Natural killer cell treated with Interleukin-12 subunit alpha and Interleukin-12 subunit beta and Interleukin-15 and Interleukin-18, amount 100 ng/mL, for 72 hours (primary cell): ENCODE measurements around the gene OR13J1. TPM values are rescaled to one million over a fixed set of nuclear protein-coding genes. Genes with fewer than 3 reads are reported as not detected.
"Not testable (repeated sequence)": the region's sequence is repeated elsewhere in the genome, so short reads cannot be mapped to it uniquely, and the experiment has no call there.

Experiments used
- ATAC-seq, 2 donors: fragments of 150-1000 bp; cut with Tn5 transposase in 1 of 2; sonication (Bioruptor Pico), chemical (Tn5 transposase) in 1 of 2; 2 replicates each; pipeline ENCODE4 v1.10.0; 2021
- DNase-seq: peaks from one replicate; pipeline ENCODE4 v3.0.0; 2022; ENCODE audit warnings: low spot score
- H3K27ac Mint-ChIP-seq, 2 donors: 1 replicate in 1 of 2; 2 replicates in 1 of 2; pipeline ENCODE4 v1.8.0; 2022; ENCODE audit warnings: mixed read lengths in 2 of 2, mild to moderate bottlenecking in 1 of 2, moderate library complexity in 1 of 2
- H3K27me3 Mint-ChIP-seq, 2 donors: 1 replicate in 1 of 2; 2 replicates in 1 of 2; pipeline ENCODE4 v1.8.0; 2022; ENCODE audit warnings: mixed read lengths in 2 of 2
- H3K36me3 Mint-ChIP-seq: one replicate; pipeline ENCODE4 v1.8.0; 2022; ENCODE audit warnings: mixed read lengths
- H3K4me1 Mint-ChIP-seq, 2 donors: 1 replicate in 1 of 2; 2 replicates in 1 of 2; pipeline ENCODE4 v1.8.0; 2022; ENCODE audit warnings: low read depth in 2 of 2, mixed read lengths in 2 of 2, mild to moderate bottlenecking in 1 of 2
- H3K4me3 Mint-ChIP-seq: one replicate; pipeline ENCODE4 v1.8.0; 2022; ENCODE audit warnings: mixed read lengths
- H3K9me3 Mint-ChIP-seq: 2 replicates; pipeline ENCODE4 v1.8.0; 2022; ENCODE audit warnings: mixed read lengths
- total RNA-seq, 2 donors: library from RNA; stranded (reverse); gene quantifications; one replicate each; pipeline ENCODE4 v1.2.3, GENCODE V29; 2022

OR13J1 gene
- total RNA-seq, 2 donors from 2014 or later, result not detected

DNA sequence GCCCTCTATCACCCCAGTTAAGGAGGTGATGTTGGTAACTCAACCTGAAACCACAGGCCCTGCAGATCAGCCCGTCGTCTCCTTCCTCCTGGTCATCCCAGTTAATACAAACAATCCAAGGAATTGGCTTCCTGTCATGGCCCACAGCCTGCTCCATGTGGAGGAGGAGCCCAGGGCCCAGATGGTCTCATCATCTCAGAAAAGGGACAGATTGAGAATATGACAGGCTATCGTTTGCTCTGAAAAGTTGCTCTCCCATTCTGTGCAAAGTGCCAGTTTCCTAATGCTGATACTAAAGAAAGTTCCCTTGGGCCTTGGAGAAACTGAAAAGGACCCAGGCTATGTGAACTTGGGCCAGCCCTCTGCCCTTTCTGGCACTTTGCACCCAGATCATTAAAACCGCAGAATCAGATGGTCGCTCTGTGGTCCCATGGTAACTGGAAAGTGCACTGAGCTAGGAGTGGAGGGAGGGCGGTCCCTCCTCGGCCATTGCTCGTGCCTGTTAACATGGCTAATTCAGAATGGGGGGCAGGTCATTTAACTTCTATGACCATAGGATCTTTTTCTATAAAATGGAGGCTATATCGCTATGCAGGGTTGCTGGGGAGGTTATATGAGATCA lies 38.4 kb upstream of the OR13J1 start:
- Mint-ChIP-seq H3K27ac (no peak overlapping the region), H3K9me3 (no peaks in the 10 kb centered on the region), H3K27me3 (no peaks in the 10 kb centered on the region), H3K36me3 (no peaks in the 10 kb centered on the region), H3K4me1 (peaks cover 4 to 7% of the 10 kb centered on the region in 2 donors), H3K4me3 (no peak overlapping the region)
- ATAC-seq (no peak), DNase-seq (no peak)

DNA sequence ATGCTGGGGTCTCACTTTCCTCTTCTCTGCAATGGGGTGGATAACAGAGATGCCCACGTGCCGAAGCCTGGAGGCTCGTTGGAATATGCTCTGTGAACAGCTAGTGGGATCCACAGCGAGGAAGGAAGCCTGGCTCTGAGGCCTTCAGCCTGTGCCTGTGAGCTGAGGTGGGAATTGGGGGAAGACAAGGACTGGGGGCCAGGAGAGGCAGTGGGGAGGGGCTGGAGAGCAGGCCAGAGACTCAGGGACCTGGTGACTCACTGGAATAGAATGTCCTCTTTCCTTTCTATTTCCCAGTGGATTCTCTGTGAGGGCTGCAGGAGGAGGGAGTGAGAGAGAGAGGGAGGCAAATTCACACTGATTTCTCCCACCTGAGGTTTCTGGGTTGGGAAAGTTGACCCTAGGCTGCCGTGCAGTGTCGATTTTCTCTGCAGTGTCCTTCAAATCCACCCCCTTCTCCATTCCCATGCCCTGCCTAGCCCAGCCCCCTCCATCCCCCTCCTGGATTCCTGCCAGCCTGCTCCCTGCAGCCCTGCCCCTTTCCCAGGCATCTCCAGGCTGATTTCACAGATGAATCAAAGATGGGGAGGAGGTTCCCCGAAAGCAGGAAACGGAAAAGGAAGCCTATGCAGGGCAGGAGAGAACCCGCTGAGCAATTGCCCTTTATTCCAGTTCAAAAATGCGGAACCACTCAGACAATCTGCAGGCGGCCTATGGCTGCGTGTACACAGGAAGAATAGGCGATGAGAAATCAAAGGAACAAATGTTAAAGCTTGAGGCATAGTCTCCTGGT lies 37.7 kb upstream of the OR13J1 start:
- H3K27ac Mint-ChIP-seq, result no peak overlapping the region
- H3K4me3 Mint-ChIP-seq, result no peak overlapping the region

GRCh38 chr9:35906923-35907699 lies 36.9 kb upstream of the OR13J1 start:
- ATAC-seq (no peak), DNase-seq (no peak)
- no peaks in the 10 kb centered on the region for H3K36me3 Mint-ChIP-seq
- H3K9me3 Mint-ChIP-seq, result no peaks in the 10 kb centered on the region
- no peak overlapping the region for H3K4me3 Mint-ChIP-seq
- no peak overlapping the region for H3K27ac Mint-ChIP-seq
- H3K27me3 Mint-ChIP-seq, result peaks cover 0 to 5% of the 10 kb centered on the region in 2 donors
- H3K4me1 Mint-ChIP-seq, result peaks cover 4 to 7% of the 10 kb centered on the region in 2 donors

More for the DNA sequence above, 37.7 kb upstream of the OR13J1 start:
- DNase-seq (no peak), ATAC-seq (no peak)
- Mint-ChIP-seq H3K9me3 (no peaks in the 10 kb centered on the region), H3K36me3 (no peaks in the 10 kb centered on the region), H3K27me3 (peaks cover 0 to 1% of the 10 kb centered on the region in 2 donors), H3K4me1 (peaks cover 4 to 7% of the 10 kb centered on the region in 2 donors)

DNA sequence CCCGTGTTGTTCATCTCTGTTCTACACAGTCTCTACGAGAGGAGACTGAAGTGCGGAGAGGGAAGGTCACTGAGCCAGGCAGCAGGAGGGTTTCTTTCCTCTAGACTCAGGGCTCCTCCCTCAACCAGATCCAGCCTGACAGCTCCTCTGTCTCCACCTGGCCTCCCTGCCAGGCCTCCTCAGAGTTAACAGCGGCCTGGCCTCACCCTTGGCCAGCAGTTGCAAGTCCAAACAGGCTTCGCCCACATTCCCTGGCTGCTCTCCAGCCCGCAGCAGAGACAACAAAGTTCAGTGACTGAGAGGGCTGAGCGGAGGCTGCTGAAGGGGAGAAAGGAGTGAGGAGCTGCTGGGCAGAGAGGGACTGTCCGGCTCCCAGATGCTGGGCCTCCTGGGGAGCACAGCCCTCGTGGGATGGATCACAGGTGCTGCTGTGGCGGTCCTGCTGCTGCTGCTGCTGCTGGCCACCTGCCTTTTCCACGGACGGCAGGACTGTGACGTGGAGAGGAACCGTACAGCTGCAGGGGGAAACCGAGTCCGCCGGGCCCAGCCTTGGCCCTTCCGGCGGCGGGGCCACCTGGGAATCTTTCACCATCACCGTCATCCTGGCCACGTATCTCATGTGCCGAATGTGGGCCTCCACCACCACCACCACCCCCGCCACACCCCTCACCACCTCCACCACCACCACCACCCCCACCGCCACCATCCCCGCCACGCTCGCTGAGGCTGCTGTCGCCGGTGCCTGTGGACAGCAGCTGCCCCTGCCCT lies 35.9 kb upstream of the OR13J1 start, which contains the start of gene HRCT1:
HRCT1 (plus strand) TSS at position 291 of the 768 bp plus-strand sequence; CDS start at position 377, 86 bp downstream.
- no peaks in the 10 kb centered on the region for H3K9me3 Mint-ChIP-seq
- H3K36me3 Mint-ChIP-seq, result no peaks in the 10 kb centered on the region
- peaks cover 4 to 5% of the 10 kb centered on the region in 2 donors for H3K4me1 Mint-ChIP-seq
- ATAC-seq (no peak), DNase-seq (no peak)
- no peak within 1 kb of the TSS for H3K27ac Mint-ChIP-seq
- peaks cover 2 to 6% of the 10 kb centered on the region in 2 donors for H3K27me3 Mint-ChIP-seq
- H3K4me3 Mint-ChIP-seq, result no peak within 1 kb of the TSS

GRCh38 chr9:35905051-35905781 lies 35.0 kb upstream of the OR13J1 start:
- Mint-ChIP-seq H3K4me1 (no peaks in the 10 kb centered on the region), H3K4me3 (no peak overlapping the region), H3K9me3 (no peaks in the 10 kb centered on the region), H3K36me3 (no peaks in the 10 kb centered on the region), H3K27ac (no peak overlapping the region), H3K27me3 (peaks cover 8 to 9% of the 10 kb centered on the region in 2 donors)
- DNase-seq (no peak), ATAC-seq (peak; percentile 26 to 40)

DNA sequence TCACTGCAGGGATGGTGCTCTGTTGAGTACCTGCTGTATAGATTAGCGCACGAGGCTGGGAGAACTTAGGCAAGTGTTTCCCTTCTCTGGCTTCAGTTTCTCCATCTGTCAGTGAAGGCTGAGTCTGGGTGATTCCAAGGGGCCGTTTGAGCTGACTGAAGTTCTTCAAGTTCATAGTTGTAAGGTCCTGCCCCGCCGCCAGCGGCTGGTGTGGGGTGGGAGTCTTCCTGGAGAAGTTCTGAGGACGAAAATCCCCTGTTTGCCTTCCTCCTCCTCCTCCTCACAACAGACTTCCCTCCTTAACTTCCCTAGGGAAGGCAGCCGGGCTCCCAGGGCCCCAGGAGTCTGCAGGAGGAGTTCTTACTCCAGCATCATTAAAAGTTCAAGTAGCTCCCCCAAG lies 34.1 kb upstream of the OR13J1 start:
- Mint-ChIP-seq H3K27ac (no peak overlapping the region), H3K4me1 (no peaks in the 10 kb centered on the region), H3K36me3 (no peaks in the 10 kb centered on the region), H3K27me3 (peaks cover 9% of the 10 kb centered on the region in 2 donors), H3K9me3 (no peaks in the 10 kb centered on the region), H3K4me3 (no peak overlapping the region)
- DNase-seq (no peak), ATAC-seq (no peak)

- Mint-ChIP-seq H3K4me1 (no peaks in the 10 kb centered on the region), H3K27ac (no peak overlapping the region), H3K9me3 (no peaks in the 10 kb centered on the region), H3K36me3 (no peaks in the 10 kb centered on the region), H3K27me3 (peaks cover 12 to 14% of the 10 kb centered on the region in 2 donors), H3K4me3 (no peak overlapping the region)
- ATAC-seq, result no peak
- DNase-seq, result no peak
These were observed 32.8 kb upstream of the OR13J1 start for GRCh38 chr9:35903049-35903448.

- ATAC-seq (no peak), DNase-seq (no peak)
- Mint-ChIP-seq H3K4me1 (no peaks in the 10 kb centered on the region), H3K4me3 (no peak overlapping the region), H3K36me3 (no peaks in the 10 kb centered on the region), H3K27ac (no peak overlapping the region), H3K9me3 (no peaks in the 10 kb centered on the region), H3K27me3 (peaks cover 15 to 24% of the 10 kb centered on the region in 2 donors)
These were observed 28.8 kb upstream of the OR13J1 start for GRCh38 chr9:35899021-35899420.

- H3K27me3 Mint-ChIP-seq, result peaks cover 21 to 24% of the 10 kb centered on the region in 2 donors
- H3K9me3 Mint-ChIP-seq, result no peaks in the 10 kb centered on the region
- H3K4me1 Mint-ChIP-seq, result no peaks in the 10 kb centered on the region
- DNase-seq (no peak), ATAC-seq (no peak)
- H3K27ac Mint-ChIP-seq, result no peak overlapping the region
- H3K36me3 Mint-ChIP-seq, result no peaks in the 10 kb centered on the region
- H3K4me3 Mint-ChIP-seq, result no peak overlapping the region
These were observed 28.1 kb upstream of the OR13J1 start for GRCh38 chr9:35898337-35898736.

GRCh38 chr9:35897376-35898099 lies 27.3 kb upstream of the OR13J1 start:
- H3K4me1 Mint-ChIP-seq, H3K36me3 Mint-ChIP-seq, ATAC-seq, DNase-seq, H3K27ac Mint-ChIP-seq, H3K4me3 Mint-ChIP-seq, H3K9me3 Mint-ChIP-seq: not testable (repeated sequence)
- H3K27me3 Mint-ChIP-seq, result peaks cover 22 to 24% of the 10 kb centered on the region in 2 donors

GRCh38 chr9:35896570-35896969 lies 26.4 kb upstream of the OR13J1 start:
- ATAC-seq, result no peak
- H3K4me3 Mint-ChIP-seq, result no peak overlapping the region
- no peak for DNase-seq
- peaks cover 26 to 32% of the 10 kb centered on the region in 2 donors for H3K27me3 Mint-ChIP-seq
- H3K27ac Mint-ChIP-seq, result no peak overlapping the region
- no peaks in the 10 kb centered on the region for H3K4me1 Mint-ChIP-seq
- H3K36me3 Mint-ChIP-seq, result no peaks in the 10 kb centered on the region
- no peaks in the 10 kb centered on the region for H3K9me3 Mint-ChIP-seq

GRCh38 chr9:35892051-35892450 lies 21.9 kb upstream of the OR13J1 start:
- no peak overlapping the region for H3K27ac Mint-ChIP-seq
- ATAC-seq (no peak), DNase-seq (no peak)
- H3K4me3 Mint-ChIP-seq, result no peak overlapping the region
- no peaks in the 10 kb centered on the region for H3K36me3 Mint-ChIP-seq
- H3K4me1 Mint-ChIP-seq, result no peaks in the 10 kb centered on the region
- H3K9me3 Mint-ChIP-seq, result no peaks in the 10 kb centered on the region
- peaks cover 23 to 31% of the 10 kb centered on the region in 2 donors for H3K27me3 Mint-ChIP-seq
